ENCODE results near the gene SLC38A11.

The SLC38A11 gene

DNA sequence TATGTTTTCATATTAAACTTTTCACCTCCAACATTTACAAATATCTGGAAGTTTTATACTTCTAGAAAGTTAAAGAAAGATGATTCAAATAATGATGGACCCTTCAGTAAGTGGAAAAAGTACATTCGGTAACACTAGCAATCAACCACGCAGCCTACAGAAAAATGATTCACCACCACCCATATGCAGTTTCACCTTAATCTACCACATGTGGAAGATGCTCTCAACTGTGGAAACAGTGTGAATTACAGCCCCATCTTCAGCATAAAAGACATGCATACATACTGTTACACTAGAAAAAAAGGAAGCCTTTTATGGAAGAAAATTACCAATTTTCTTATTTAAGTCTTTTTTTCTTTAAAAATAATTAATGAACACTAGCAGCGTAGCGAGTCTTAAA is 1.1 kb downstream of the SLC38A11 start:
- no peak overlapping the region for H3K4me3 ChIP-seq (ENCODE audit: low read length)
- no peak for DNase-seq (ENCODE audit: low read depth)
- TF ChIP-seq, protein P1, sequence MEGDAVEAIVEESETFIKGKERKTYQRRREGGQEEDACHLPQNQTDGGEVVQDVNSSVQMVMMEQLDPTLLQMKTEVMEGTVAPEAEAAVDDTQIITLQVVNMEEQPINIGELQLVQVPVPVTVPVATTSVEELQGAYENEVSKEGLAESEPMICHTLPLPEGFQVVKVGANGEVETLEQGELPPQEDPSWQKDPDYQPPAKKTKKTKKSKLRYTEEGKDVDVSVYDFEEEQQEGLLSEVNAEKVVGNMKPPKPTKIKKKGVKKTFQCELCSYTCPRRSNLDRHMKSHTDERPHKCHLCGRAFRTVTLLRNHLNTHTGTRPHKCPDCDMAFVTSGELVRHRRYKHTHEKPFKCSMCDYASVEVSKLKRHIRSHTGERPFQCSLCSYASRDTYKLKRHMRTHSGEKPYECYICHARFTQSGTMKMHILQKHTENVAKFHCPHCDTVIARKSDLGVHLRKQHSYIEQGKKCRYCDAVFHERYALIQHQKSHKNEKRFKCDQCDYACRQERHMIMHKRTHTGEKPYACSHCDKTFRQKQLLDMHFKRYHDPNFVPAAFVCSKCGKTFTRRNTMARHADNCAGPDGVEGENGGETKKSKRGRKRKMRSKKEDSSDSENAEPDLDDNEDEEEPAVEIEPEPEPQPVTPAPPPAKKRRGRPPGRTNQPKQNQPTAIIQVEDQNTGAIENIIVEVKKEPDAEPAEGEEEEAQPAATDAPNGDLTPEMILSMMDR (conservative IDR thresholded peaks at IDR 0.05; ENCODE audit: low read length): no peak

DNA sequence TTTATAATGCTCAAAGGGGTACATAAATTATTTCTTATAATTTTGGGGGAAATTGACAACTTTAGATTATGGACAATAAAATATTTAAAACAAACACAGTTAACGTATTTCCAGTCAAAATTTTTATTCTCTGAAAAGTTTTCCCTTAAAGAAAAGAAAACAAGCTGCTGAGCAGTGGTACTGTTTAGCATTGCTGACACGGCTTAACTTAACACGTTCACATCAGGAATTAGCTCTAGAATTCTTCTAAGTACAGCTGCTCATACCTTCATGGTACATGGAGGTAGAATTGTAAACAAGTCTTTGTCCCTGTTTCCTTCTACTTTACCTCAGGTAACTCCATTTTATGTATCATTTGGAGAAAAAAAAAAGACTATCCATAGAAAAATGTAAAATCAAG is 2.0 kb downstream of the SLC38A11 start:
- TF ChIP-seq, protein P1 (conservative IDR thresholded peaks at IDR 0.05; ENCODE audit: low read length): no peak
- H3K4me3 ChIP-seq (ENCODE audit: low read length): no peak overlapping the region
- no peak for DNase-seq (ENCODE audit: low read depth)

DNA sequence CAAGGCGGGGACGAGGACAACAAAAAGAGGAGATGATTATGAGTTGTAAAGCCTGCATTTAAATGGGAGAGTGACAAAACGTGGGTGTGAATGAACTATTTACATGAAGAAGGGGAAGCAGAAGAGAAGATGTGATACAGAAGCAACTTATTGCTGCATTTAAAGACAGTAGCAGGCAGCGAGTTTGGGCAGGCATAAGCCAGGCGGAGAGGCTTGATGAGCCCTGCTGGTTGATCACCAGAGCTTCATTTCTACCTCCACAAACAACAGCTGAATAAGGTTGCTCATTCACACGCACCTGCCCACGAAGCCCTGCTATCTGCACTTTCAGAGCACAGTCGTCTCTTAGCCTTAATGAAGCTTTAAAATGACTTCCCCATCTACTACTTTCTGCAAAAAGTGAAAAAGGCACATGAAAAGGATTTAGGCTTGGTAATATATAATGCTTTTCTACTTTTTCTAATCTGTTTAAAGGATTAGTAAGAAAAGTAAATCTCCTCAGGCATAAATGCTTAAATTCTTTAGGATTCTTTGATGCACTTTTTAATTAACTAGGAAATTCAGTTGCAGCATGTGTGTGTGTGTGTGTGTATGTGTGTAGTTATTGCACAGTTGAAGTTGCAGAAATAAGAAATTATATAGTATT is 3.1 kb downstream of the SLC38A11 start:
- no peak overlapping the region for H3K4me3 ChIP-seq (ENCODE audit: low read length)
- TF ChIP-seq, protein P1 (conservative IDR thresholded peaks at IDR 0.05; ENCODE audit: low read length): no peak
- no peak for DNase-seq (ENCODE audit: low read depth)

DNA sequence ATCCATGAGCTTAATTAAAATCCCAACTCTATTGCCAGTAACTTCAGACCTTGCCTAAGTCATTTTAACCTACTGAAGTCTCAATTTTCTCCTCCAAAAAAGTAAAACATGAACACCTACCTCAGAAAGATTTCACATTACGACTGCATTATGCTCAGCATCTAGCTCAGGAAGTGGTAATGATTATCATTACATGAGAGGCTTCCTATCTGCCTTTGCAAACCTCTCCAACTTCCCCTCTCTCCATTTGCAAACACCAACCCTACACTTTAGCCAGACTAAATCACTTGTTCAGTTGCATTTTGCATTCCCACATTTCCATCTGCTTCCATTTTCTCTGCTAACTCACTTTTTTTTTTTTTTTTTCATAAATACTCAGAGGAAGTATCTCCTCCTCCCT is 6.8 kb downstream of the SLC38A11 start:
- DNase-seq (ENCODE audit: low read depth): no peak

DNA sequence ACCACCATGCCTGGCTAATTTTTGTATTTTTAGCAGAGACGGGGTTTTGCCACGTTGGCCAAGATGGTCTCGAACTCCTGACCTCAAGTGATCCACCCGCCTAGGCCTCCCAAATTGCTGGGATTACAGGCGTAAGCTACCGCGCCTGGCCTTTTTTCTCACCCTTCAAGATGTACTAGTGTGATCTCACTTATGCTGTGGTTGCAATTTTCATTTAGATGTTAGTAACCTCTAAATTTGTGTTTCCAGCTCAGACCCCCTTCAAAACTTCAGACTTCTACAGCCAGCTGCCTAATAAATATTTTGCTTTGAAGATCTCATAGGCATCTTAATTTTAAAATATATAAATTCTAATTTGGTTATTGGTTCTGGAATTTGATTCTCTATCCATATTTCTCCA is 8.0 kb downstream of the SLC38A11 start:
- TF ChIP-seq, protein P1 (conservative IDR thresholded peaks at IDR 0.05; ENCODE audit: low read length): no peak
- H3K4me3 ChIP-seq (ENCODE audit: low read length): no peak overlapping the region
- DNase-seq (ENCODE audit: low read depth): no peak

More for the DNA sequence above, 6.8 kb downstream of the SLC38A11 start:
- TF ChIP-seq, protein P1 (conservative IDR thresholded peaks at IDR 0.05; ENCODE audit: low read length): no peak
- H3K4me3 ChIP-seq (ENCODE audit: low read length): no peak overlapping the region

DNA sequence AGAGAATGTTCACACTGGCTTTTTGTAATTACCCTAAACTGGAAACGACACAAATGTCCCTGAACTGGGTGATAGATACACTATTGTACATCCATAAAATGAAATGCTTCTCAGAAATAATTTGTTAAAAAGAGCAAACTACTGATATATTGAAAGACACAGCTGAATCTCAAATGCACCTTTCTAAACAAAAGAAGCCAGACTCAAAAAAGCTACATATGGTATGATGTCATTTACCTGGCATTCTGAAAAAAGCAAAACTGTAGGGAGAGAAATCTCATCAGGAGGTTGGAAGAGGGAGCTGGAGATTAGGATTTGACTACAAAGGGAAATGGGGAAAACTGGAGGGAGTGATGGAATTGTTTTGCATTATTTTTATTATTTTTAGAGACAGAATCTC is 12.0 kb downstream of the SLC38A11 start:
- DNase-seq (ENCODE audit: low read depth): no peak
- TF ChIP-seq, protein P1 (conservative IDR thresholded peaks at IDR 0.05; ENCODE audit: low read length): no peak
- H3K4me3 ChIP-seq (ENCODE audit: low read length): no peak overlapping the region

DNA sequence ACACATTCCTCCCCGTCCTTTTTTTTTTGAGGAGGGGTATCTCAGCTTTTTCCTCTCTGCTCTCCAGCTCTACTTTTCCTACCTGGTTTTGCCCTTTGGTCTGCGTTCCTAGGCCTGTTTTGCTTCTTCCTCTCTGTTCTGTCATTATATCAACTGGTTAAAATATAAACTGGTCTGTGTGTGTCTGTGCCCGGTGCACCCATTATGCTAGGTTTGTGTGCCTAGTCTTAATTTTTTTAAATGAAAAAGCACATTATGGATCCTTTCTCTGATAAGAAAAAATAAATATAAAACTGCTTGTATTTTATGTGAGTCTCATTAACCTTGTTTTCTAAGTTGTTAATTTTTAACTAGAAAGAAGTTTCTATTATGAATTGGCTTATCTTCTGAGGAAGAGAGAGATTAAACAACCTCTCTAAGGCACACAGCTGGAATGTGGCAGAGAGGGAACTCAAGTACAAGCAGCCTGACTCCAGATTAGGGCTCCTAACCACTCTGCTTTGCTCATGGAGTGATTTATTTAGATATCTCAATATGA is 17.4 kb downstream of the SLC38A11 start:
- TF ChIP-seq, protein P1 (conservative IDR thresholded peaks at IDR 0.05; ENCODE audit: low read length): no peak
- H3K4me3 ChIP-seq (ENCODE audit: low read length): no peak overlapping the region
- no peak for DNase-seq (ENCODE audit: low read depth)

Data from AG10803 (cell line).